GM19035 (cell line): Measurements from ENCODE around the gene BCL6.

Source experiments
- ATAC-seq: cut with Tn5 transposase; IDR thresholded peaks from one replicate; pipeline ENCODE4 v1.9.1; 2021; ENCODE audit not compliant: unreplicated experiment

BCL6 gene

GRCh38 chr3:187739094-187739560, 6.1 kb downstream of the BCL6 start:
- ATAC-seq, result no peak

- ATAC-seq, result peak; percentile 52
Measured at GRCh38 chr3:187738331-187739093, 6.8 kb downstream of the BCL6 start.

GRCh38 chr3:187738071-187738330, 7.3 kb downstream of the BCL6 start:
- no peak for ATAC-seq

- ATAC-seq, result no peak
Measured at GRCh38 chr3:187737368-187738070, 7.7 kb downstream of the BCL6 start.

GRCh38 chr3:187737006-187737367, 8.3 kb downstream of the BCL6 start:
- no peak for ATAC-seq

GRCh38 chr3:187736418-187736871, 8.8 kb downstream of the BCL6 start:
- no peak for ATAC-seq

GRCh38 chr3:187735837-187736236, 9.4 kb downstream of the BCL6 start:
- no peak for ATAC-seq

- ATAC-seq, result no peak
Measured at GRCh38 chr3:187735383-187735782, 9.9 kb downstream of the BCL6 start.

- no peak for ATAC-seq
Measured at GRCh38 chr3:187734841-187735240, 10.4 kb downstream of the BCL6 start.

GRCh38 chr3:187733371-187733770, 11.9 kb downstream of the BCL6 start:
- no peak for ATAC-seq

GRCh38 chr3:187729598-187729997, 15.7 kb downstream of the BCL6 start:
- no peak for ATAC-seq

GRCh38 chr3:187728940-187729583, 16.2 kb downstream of the BCL6 start:
- ATAC-seq, result no peak

- ATAC-seq, result no peak
Measured at GRCh38 chr3:187728248-187728647, 17.0 kb downstream of the BCL6 start.

- ATAC-seq, result no peak
Measured at GRCh38 chr3:187726564-187726963, 18.7 kb downstream of the BCL6 start.

GRCh38 chr3:187725653-187726370, 19.5 kb downstream of the BCL6 start:
- ATAC-seq, result no peak

- no peak for ATAC-seq
Measured at GRCh38 chr3:187725224-187725623, 20.0 kb downstream of the BCL6 start.

GRCh38 chr3:187722206-187722612, 23.1 kb downstream of the BCL6 start:
- no peak for ATAC-seq

- ATAC-seq, result no peak
Measured at GRCh38 chr3:187721055-187721454, 24.2 kb downstream of the BCL6 start.

- no peak for ATAC-seq
Measured at GRCh38 chr3:187720337-187720670, 25.0 kb downstream of the BCL6 start.

- ATAC-seq, result no peak
Measured at GRCh38 chr3:187719628-187720336, 25.5 kb downstream of the BCL6 start.

GRCh38 chr3:187718802-187719201, 26.5 kb downstream of the BCL6 start:
- ATAC-seq, result no peak
